Loucy (cell line): Measurements from ENCODE around the gene FMN1.

Source experiments
- H2AFZ ChIP-seq: fragments of 200-600 bp; sonication (generic); 2 replicates; pipeline ENCODE4 v1.6.0; 2016; ENCODE audit warnings: antibody characterized with exemption, mild to moderate bottlenecking, low read length, moderate library complexity
- H3F3A ChIP-seq: fragments of 200-600 bp; 2 replicates; pipeline ENCODE4 v1.6.0; 2016; ENCODE audit warnings: antibody characterized with exemption, low read depth, mild to moderate bottlenecking
- H3K27me3 ChIP-seq: fragments of 200-600 bp; sonication (generic); 2 replicates; pipeline ENCODE4 v1.6.1; 2014; ENCODE audit warnings: low read length, mild to moderate bottlenecking; ENCODE audit not compliant: insufficient read depth, poor library complexity, severe bottlenecking
- H3K36me3 ChIP-seq: fragments of 200-600 bp; sonication (generic); 2 replicates; pipeline ENCODE4 v1.6.1; 2016; ENCODE audit warnings: low read length; ENCODE audit not compliant: insufficient read depth
- H3K4me1 ChIP-seq: fragments of 200-600 bp; sonication (generic); 2 replicates; pipeline ENCODE4 v1.5.1; 2014; ENCODE audit warnings: low read length, mild to moderate bottlenecking; ENCODE audit not compliant: insufficient read depth, poor library complexity, severe bottlenecking
- H3K4me2 ChIP-seq: fragments of 200-600 bp; sonication (generic); 2 replicates; pipeline ENCODE4 v1.6.0; 2014; ENCODE audit warnings: antibody characterized with exemption, low read length, low read depth, mild to moderate bottlenecking; ENCODE audit not compliant: poor library complexity, severe bottlenecking
- H3K4me3 ChIP-seq: fragments of 200-600 bp; sonication (generic); 2 replicates; pipeline ENCODE4 v1.5.1; 2014; ENCODE audit warnings: low read length, mild to moderate bottlenecking, mixed read lengths; ENCODE audit not compliant: poor library complexity, severe bottlenecking
- H3K79me2 ChIP-seq: fragments of 200-600 bp; sonication (generic); 2 replicates; pipeline ENCODE4 v1.6.1; 2014; ENCODE audit warnings: low read length; ENCODE audit not compliant: insufficient read depth
- H3K9ac ChIP-seq: fragments of 200-600 bp; sonication (generic); 2 replicates; pipeline ENCODE4 v1.6.0; 2014; ENCODE audit warnings: mild to moderate bottlenecking, low read depth, low read length, moderate library complexity; ENCODE audit not compliant: poor library complexity, severe bottlenecking
- H3K9me2 ChIP-seq: fragments of 200-600 bp; sonication (generic); replicated peaks from 2 replicates; pipeline ENCODE4 v1.6.1; 2016; ENCODE audit warnings: low read depth, low read length, mixed read lengths
- H3K9me3 ChIP-seq: fragments of 200-600 bp; sonication (generic); 2 replicates; pipeline ENCODE4 v1.6.1; 2014; ENCODE audit warnings: mild to moderate bottlenecking, antibody characterized with exemption, low read length, low read depth; ENCODE audit not compliant: insufficient read depth
- H4K20me1 ChIP-seq: fragments of 200-600 bp; sonication (generic); 2 replicates; pipeline ENCODE4 v1.6.0; 2014; ENCODE audit warnings: antibody characterized with exemption, low read length, mild to moderate bottlenecking; ENCODE audit not compliant: insufficient read depth, poor library complexity, severe bottlenecking
- CTCF ChIP-seq: fragments of 200-600 bp; sonication (generic); conservative IDR thresholded peaks from 2 replicates; pipeline ENCODE4 v1.5.1; 2014; ENCODE audit warnings: mild to moderate bottlenecking, antibody characterized with exemption, low read length
- EZH2phosphoT487 ChIP-seq: fragments of 200-600 bp; IDR thresholded peaks from 2 replicates; pipeline ENCODE4 v1.6.1; 2018; ENCODE audit warnings: antibody characterized with exemption, mild to moderate bottlenecking, moderate library complexity, borderline replicate concordance

The FMN1 gene

GRCh38 chr15:33201491-33202231, 7.1 kb upstream of the FMN1 start:
- Histone ChIP-seq H3K36me3 (no peaks in the 10 kb centered on the region), H4K20me1 (no peaks in the 10 kb centered on the region), H3F3A (no peaks in the 10 kb centered on the region), H3K9me2 (no peaks in the 10 kb centered on the region), H3K4me3 (peak overlapping the region; percentile 53), H3K9me3 (no peaks in the 10 kb centered on the region), H3K79me2 (no peaks in the 10 kb centered on the region), H3K4me1 (peaks cover 22% of the 10 kb centered on the region), H3K4me2 (peak overlapping the region; percentile 61), H2AFZ (peak overlapping the region; percentile 60), H3K27me3 (no peaks in the 10 kb centered on the region), H3K9ac (peak overlapping the region; percentile 17)
- TF ChIP-seq CTCF (peak; percentile 56), EZH2phosphoT487 (no peak)

- H3K79me2 ChIP-seq = no peaks in the 10 kb centered on the region
- no peak overlapping the region for H3K9ac ChIP-seq
- no peaks in the 10 kb centered on the region for H3F3A ChIP-seq
- H3K4me2 ChIP-seq = peak overlapping the region; percentile 61
- no peak for TF ChIP-seq CTCF
- no peak for TF ChIP-seq EZH2phosphoT487
- H3K36me3 ChIP-seq = no peaks in the 10 kb centered on the region
- H3K4me1 ChIP-seq = peaks cover 22% of the 10 kb centered on the region
- no peak overlapping the region for H2AFZ ChIP-seq
- H3K9me2 ChIP-seq = no peaks in the 10 kb centered on the region
- no peak overlapping the region for H3K4me3 ChIP-seq
- no peaks in the 10 kb centered on the region for H4K20me1 ChIP-seq
- no peaks in the 10 kb centered on the region for H3K27me3 ChIP-seq
- no peaks in the 10 kb centered on the region for H3K9me3 ChIP-seq
Measured at GRCh38 chr15:33200903-33201302, 6.4 kb upstream of the FMN1 start.

- H3K4me1 ChIP-seq = peaks cover 20% of the 10 kb centered on the region
- no peaks in the 10 kb centered on the region for H3K36me3 ChIP-seq
- no peaks in the 10 kb centered on the region for H3F3A ChIP-seq
- H3K9me3 ChIP-seq = no peaks in the 10 kb centered on the region
- H3K79me2 ChIP-seq = no peaks in the 10 kb centered on the region
- H3K4me2 ChIP-seq = no peak overlapping the region
- no peak for TF ChIP-seq EZH2phosphoT487
- TF ChIP-seq CTCF = no peak
- H3K27me3 ChIP-seq = no peaks in the 10 kb centered on the region
- H4K20me1 ChIP-seq = no peaks in the 10 kb centered on the region
- no peak overlapping the region for H3K9ac ChIP-seq
- no peak overlapping the region for H3K4me3 ChIP-seq
- no peak overlapping the region for H2AFZ ChIP-seq
- no peaks in the 10 kb centered on the region for H3K9me2 ChIP-seq
Measured at GRCh38 chr15:33200444-33200843, 5.9 kb upstream of the FMN1 start.
